ENCODE results near the gene CDK9.

CDK9 gene

GRCh38 chr9:127828262-127829031, 42.6 kb downstream of the CDK9 start:
- Histone ChIP-seq H3K27ac (ENCODE audit: low read length) (no peak overlapping the region), H2AFZ (ENCODE audit: low read depth, low read length) (no peak overlapping the region), H3K9ac (ENCODE audit: low read length) (no peak overlapping the region), H3K27me3 (ENCODE audit: low read depth, low read length) (0 out of 2 replicates have a peak, but pooled peaks cover 3% of the 10 kb centered on the region), H3K4me1 (ENCODE audit: low read length) (no peaks in the 10 kb centered on the region), H3K79me2 (ENCODE audit: low read length) (no peaks in the 10 kb centered on the region), H3K4me3 (ENCODE audit: low read length) (no peak overlapping the region), H3K36me3 (replicated peaks; ENCODE audit: low read depth, low read length) (no peaks in the 10 kb centered on the region), H3K4me2 (ENCODE audit: low read length) (no peak overlapping the region), H4K20me1 (ENCODE audit: insufficient read depth, low read length) (no peaks in the 10 kb centered on the region), H3K9me3 (ENCODE audit: insufficient read depth, low read length) (no peaks in the 10 kb centered on the region)
- TF ChIP-seq CTCF (IDR thresholded peaks at IDR 0.05; ENCODE audit: low read depth, low read length) (no peak), EZH2phosphoT487 (IDR thresholded peaks at IDR 0.05; ENCODE audit: low read depth) (no peak)

GRCh38 chr9:127829205-127829906, 43.5 kb downstream of the CDK9 start:
- Histone ChIP-seq H3K9me3 (ENCODE audit: insufficient read depth, low read length) (no peaks in the 10 kb centered on the region), H3K27me3 (ENCODE audit: low read depth, low read length) (0 out of 2 replicates have a peak, but pooled peaks cover 3% of the 10 kb centered on the region), H3K9ac (ENCODE audit: low read length) (no peak overlapping the region), H3K79me2 (ENCODE audit: low read length) (no peaks in the 10 kb centered on the region), H3K4me1 (ENCODE audit: low read length) (no peaks in the 10 kb centered on the region), H4K20me1 (ENCODE audit: insufficient read depth, low read length) (no peaks in the 10 kb centered on the region), H2AFZ (ENCODE audit: low read depth, low read length) (no peak overlapping the region), H3K4me3 (ENCODE audit: low read length) (no peak overlapping the region), H3K36me3 (replicated peaks; ENCODE audit: low read depth, low read length) (no peaks in the 10 kb centered on the region), H3K4me2 (ENCODE audit: low read length) (no peak overlapping the region), H3K27ac (ENCODE audit: low read length) (no peak overlapping the region)
- TF ChIP-seq EZH2phosphoT487 (IDR thresholded peaks at IDR 0.05; ENCODE audit: low read depth) (no peak), CTCF (IDR thresholded peaks at IDR 0.05; ENCODE audit: low read depth, low read length) (no peak)

- no peak overlapping the region for H2AFZ ChIP-seq (ENCODE audit: low read depth, low read length)
- no peaks in the 10 kb centered on the region for H3K79me2 ChIP-seq (ENCODE audit: low read length)
- H3K27me3 ChIP-seq (ENCODE audit: low read depth, low read length): no peaks in the 10 kb centered on the region
- H3K4me1 ChIP-seq (ENCODE audit: low read length): no peaks in the 10 kb centered on the region
- no peak overlapping the region for H3K9ac ChIP-seq (ENCODE audit: low read length)
- no peak overlapping the region for H3K27ac ChIP-seq (ENCODE audit: low read length)
- no peaks in the 10 kb centered on the region for H3K9me3 ChIP-seq (ENCODE audit: insufficient read depth, low read length)
- H4K20me1 ChIP-seq (ENCODE audit: insufficient read depth, low read length): no peaks in the 10 kb centered on the region
- no peak overlapping the region for H3K4me2 ChIP-seq (ENCODE audit: low read length)
- TF ChIP-seq CTCF (IDR thresholded peaks at IDR 0.05; ENCODE audit: low read depth, low read length) (no peak), EZH2phosphoT487 (IDR thresholded peaks at IDR 0.05; ENCODE audit: low read depth) (no peak)
- H3K4me3 ChIP-seq (ENCODE audit: low read length): no peak overlapping the region
- no peaks in the 10 kb centered on the region for H3K36me3 ChIP-seq (replicated peaks; ENCODE audit: low read depth, low read length)
These were observed 46.4 kb downstream of the CDK9 start for GRCh38 chr9:127832248-127832647.

- Histone ChIP-seq H3K27ac (ENCODE audit: low read length) (no peak overlapping the region), H4K20me1 (ENCODE audit: insufficient read depth, low read length) (no peaks in the 10 kb centered on the region), H3K9ac (ENCODE audit: low read length) (no peak overlapping the region), H3K27me3 (ENCODE audit: low read depth, low read length) (no peaks in the 10 kb centered on the region), H3K79me2 (ENCODE audit: low read length) (no peaks in the 10 kb centered on the region), H3K9me3 (ENCODE audit: insufficient read depth, low read length) (no peaks in the 10 kb centered on the region), H3K4me3 (ENCODE audit: low read length) (no peak overlapping the region), H3K36me3 (replicated peaks; ENCODE audit: low read depth, low read length) (no peaks in the 10 kb centered on the region), H2AFZ (ENCODE audit: low read depth, low read length) (no peak overlapping the region), H3K4me1 (ENCODE audit: low read length) (no peaks in the 10 kb centered on the region), H3K4me2 (ENCODE audit: low read length) (no peak overlapping the region)
- TF ChIP-seq EZH2phosphoT487 (IDR thresholded peaks at IDR 0.05; ENCODE audit: low read depth) (no peak), CTCF (IDR thresholded peaks at IDR 0.05; ENCODE audit: low read depth, low read length) (no peak)
These were observed 47.7 kb downstream of the CDK9 start for GRCh38 chr9:127833555-127833954.
